HG03060 (cell line): ENCODE measurements around the gene CFAP74.

Source experiments
- ATAC-seq: cut with Tn5 transposase; IDR thresholded peaks from one replicate; pipeline ENCODE4 v1.9.1; 2021; ENCODE audit warnings: low read depth, moderate number of reproducible peaks; ENCODE audit not compliant: unreplicated experiment

Gene CFAP74

DNA sequence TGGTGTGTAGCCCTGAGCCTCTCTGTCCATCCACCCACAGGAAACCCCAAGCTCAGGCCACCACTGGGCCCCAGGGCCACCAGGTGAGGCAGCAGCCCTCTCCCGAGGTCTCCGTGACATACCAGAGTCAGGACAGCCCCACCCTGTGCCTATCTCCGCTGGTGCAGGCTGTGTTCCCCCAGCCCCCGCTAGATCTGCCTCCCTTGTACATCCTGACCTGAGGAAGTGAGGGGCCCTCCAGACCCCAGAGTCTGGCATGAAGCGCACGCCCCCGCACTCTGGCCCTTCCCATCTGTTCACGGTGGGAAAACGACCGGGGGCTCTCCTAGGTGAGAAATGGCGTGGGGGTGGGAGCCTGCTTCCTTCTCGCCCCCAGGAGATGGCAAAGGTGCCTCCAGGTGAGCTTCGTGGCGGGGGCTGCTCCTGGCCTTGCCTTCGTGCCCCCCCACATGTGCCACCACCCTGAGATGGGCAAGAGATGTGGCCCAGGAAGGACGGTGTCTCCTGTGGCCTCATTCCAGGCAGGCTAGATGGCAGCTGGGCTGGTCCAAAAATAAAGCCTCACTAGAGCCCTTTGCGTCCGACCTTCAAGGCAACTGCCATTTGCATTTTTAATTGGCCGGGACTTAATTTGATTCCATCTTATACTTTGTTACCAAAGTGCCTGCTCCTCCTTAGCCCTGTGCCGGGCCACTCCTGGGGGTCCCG, 18.6 kb upstream of the CFAP74 start:
- ATAC-seq: no peak

DNA sequence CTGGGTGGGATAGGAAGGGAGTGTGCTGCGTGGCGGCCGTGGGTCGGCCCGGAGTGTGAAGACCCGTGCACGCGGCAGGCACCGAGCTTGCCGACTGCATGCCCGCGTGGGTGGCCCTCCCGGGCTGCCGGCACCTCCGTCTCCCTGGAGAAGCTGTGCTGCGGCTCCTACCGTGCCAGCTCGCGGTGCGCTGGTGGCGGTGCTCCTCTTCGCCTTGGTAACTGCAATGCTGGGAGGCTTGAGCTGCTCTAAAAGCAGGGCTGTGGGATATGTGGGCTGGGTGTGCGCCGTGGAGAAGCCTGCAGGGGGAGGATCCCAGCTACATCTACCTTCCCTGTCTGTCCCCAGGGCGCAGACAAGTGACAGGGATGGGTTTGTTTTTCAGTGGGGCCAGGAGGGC, 18.0 kb upstream of the CFAP74 start:
- no peak for ATAC-seq

DNA sequence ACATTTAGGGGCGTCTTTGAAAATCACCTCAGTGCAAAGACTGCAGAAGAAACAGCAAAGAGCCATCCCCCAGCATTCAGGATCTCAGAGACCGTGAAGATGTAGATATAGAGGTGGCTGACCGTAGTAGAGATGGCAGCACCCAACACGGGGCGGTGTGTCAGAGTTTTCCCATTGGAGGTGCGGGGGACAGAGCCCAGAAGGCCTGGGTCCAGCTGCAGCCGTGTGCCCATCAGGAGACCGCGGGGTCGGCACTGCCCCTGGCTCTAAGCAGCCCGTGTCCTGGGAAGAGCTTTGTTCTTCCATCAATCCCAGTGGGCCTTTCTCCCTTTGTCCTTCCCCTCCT, 16.7 kb upstream of the CFAP74 start:
- ATAC-seq: no peak

DNA sequence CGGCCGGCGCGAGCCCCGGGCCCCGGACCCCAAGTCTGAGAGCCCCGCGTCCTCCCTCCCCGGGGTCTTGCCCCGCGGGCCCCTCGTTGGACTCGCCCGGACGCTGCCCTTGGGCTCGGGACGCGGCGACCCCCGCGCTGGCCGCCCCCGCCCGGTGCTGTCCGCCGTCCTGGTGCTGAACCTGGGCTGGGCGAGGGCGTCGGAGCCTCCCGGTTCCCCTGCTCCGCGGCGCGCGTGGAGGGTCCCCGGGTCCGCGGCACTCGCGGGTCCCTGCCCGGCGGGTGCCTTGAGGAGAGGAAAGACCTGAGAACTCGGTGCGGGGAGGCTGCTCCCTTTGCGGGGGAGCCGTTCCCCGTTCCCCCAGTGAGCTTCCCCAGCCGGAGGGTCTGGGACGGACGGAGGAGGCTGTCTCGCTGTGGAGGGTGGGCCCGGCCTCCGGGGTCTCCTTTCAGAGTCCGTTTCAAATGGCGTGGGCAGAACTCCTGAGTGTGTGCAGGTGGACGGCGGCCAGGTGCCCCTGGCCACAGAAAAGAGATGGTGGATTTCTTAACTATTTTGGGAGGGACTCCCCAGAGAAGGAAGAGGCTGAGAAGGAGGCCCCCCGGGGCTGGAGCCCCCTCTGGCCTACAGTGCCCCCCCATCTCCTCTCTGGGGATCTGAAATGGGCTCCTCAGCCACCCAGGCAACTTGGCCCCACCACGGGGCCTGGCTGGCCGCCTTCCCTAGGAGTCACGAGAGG, 16.2 kb upstream of the CFAP74 start:
- ATAC-seq: no peak

DNA sequence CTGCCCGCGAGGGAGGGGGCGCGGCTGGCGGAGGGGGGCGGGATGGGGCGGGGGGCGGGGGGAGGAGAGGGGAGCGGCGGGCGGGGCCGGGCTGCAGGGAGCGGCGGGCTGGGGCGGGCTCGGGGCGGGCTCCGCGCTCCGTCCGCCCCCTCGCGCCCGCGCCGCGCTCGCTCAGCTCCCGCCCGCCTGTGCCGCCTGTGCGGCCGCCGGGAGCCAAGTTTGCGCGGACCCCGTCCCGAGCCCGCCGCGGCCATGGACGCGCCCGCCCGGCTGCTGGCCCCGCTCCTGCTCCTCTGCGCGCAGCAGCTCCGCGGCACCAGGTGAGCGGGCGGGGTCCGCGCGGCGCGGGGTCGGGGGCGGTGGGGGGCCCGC, 15.6 kb upstream of the CFAP74 start, which contains the start of gene GABRD:
TSS of gene GABRD (plus strand) at position 174 of the 372 bp plus-strand sequence. CDS start at position 253, 79 bp downstream.
- no peak for ATAC-seq

DNA sequence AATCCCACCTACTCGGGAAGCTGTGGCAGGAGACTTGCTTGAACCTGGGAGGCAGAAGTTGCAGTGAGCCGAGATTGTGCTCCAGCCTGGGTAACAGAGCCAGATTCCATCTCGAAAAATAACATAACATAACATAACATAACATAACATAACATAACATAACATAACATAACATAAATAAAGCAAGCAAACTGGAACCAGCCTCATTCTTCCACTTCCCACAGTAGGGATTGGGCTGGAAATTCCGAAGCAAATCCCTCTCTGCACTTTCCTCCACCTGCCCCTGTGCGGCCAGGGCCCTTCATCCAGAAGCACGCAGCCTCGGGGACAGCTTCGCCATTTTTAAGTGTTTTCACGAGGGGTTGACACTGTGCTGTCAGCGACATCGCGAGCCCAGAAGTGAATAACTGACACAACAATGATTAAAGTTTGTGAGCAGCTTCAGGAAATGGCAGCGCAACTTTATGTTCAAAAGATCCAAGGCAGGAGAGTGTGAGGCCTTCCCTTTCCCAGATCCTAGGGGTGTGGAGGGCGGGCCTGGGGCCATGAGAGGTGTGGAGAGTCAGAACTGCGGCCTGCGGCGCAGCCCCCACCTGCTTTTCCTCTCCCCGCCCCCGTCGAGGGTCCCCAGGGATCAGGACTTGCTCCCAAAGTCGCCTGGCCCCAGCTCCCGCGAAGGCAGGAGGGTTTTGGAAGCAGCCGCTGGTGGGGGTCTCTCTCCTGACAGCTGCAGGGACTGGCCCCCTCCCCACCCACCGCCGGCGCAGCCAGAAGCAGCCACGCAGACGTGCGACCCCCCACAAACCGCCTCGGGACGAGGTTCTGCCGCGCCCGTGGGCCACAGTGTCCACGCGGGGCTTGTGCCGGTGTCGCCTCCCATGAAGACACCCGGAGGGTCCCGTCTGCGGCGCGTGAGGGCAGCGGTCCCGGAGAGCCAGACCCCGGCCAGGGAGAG, 14.9 kb upstream of the CFAP74 start:
- ATAC-seq: no peak

DNA sequence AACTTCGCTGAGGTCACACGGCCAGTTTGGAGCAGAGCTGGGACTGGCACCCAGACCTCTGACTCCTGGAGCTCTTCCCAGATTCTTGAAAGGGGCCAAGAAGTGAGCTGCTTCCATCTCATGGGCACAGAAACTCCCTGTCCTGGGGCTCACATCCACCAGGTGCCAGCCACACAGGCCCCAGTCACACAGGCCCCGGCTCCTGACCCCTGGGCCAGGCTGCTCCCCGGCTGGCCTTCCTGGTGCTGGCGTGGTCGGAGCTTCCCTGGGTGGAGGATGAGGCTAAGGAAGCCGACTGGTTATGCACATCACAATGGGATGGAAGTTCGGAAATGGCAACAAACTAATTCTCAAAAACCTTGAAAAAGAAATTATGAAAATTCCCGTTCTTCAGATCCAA, 12.5 kb upstream of the CFAP74 start:
- no peak for ATAC-seq

DNA sequence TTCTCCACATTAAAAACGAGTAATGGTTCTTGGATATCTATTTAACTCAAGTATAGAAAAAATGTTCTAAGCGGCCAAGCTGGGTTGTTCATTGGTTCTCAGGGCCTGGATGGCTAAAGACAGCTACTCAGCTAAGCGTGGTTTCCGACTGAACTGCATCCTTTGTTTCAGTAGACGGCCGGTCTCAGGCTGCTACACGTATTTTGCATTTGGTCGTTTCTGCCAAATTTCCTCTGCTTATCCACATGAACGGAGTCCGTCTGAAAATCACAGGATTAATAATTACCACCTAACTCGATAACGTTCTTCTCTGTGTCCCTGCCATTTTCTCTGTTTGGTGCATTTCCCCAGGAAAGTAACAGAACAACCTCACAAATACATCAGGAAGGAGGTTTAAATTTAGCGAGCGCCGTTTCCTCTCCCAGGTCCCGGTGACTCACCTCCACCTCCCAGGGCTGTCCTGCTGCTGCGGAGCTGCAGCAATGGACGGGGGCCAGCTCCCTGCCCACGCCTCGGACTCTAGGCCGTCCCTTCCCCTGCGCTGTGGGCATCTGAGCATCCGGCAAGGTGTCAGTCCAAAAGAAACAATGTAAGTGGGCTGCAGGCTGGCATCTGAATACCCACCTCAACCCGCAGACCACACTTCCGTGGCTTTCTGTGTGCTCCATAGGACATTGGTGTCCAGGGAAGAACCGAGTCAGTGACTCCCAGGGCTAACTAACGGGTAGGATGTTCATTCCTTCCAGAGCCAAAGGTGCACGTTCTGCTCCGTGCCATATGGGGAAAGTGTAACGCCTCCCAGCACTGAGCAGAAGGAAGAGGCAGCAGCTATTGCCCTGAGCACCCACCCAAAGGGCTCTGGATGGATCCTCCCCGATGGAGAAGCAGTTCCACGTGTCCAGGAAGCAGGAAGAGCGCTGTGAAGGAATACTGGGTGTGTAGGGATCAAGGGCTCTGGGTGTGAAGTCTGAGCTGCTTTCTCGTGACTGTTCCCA, 11.5 kb upstream of the CFAP74 start:
- ATAC-seq: no peak

DNA sequence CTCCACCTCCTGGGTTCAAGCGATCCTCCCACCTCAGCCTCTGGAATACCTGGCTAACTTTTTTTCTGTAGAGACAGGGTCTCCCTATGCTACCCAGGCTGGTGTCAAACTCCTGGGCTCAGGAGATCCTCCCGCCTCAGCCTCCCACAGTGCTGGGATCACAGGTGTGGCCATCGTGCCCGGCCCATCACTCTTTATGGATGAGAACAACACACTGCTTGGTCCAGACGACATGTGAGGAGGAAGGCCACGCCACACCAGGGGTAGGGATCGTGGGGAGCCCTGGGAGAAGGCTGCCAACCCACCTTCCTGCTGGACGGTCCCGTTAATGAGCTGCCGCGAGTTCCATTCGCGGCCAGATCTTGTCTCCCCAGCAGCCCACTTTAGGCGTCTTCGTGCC, 10.6 kb upstream of the CFAP74 start:
- ATAC-seq: no peak

DNA sequence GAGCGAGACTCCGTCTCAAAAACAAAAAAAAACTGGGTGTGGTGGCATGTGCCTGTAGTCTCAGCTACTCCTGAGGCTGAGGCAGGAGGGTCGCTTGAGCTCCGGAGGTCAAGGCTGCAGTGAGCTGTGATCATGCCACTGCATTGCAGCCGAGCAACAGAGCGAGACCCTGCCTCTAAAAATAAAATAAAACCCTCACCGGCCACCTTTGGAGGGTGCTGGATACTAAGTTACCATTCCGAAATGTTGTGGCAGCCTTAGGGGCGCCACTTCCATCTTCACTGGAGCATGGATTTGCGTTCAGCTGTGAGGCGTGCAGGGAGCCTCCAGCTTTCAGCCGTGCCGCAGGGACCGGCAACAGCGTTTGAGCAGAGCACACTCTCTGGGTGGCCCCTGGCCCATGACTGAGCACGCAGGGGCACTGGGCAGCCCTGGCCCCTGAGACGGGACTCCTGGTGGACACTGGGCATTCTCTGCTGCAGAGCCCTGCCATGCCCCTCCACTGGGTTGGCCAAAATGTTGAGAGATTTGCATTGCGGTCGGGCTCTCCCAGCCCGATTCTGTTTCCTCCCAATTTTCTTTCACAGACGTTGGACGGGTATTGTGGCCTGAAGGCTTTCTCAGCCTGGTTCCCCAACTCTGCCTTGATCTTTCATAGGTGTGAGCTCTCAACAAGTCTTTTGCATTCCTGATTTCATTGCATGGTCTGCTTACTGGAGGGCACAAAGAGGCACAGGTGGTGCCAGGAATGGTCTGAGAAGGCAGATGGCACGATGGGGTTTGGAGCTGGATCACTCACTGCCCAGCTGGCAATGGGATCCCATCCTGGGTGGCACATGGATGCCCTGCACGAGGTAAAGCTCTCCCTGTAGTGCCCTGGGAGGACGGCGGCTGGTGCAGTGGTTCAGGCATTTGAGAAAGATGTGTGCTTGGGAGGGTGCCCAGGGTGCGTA, 5.8 kb upstream of the CFAP74 start:
- ATAC-seq: no peak

DNA sequence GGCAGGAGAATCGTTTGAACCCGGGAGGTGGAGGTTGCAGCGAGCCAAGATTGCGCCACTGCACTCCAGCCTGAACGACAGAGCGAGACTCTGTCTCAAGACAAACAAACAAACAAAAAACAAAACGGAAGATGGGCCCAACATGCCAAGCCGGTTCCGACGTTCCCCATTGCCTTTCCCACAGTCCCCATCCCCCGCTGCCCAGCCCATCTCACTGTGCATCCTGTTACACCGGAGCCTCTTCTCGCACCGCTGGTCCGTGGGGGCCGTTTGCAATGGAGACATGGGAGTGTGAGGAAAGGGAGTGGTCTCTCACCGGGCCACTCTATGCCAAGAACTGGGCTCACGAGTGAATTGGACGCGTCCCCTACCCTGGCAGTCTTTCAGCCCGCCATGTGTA, 1.3 kb upstream of the CFAP74 start:
- no peak for ATAC-seq

DNA sequence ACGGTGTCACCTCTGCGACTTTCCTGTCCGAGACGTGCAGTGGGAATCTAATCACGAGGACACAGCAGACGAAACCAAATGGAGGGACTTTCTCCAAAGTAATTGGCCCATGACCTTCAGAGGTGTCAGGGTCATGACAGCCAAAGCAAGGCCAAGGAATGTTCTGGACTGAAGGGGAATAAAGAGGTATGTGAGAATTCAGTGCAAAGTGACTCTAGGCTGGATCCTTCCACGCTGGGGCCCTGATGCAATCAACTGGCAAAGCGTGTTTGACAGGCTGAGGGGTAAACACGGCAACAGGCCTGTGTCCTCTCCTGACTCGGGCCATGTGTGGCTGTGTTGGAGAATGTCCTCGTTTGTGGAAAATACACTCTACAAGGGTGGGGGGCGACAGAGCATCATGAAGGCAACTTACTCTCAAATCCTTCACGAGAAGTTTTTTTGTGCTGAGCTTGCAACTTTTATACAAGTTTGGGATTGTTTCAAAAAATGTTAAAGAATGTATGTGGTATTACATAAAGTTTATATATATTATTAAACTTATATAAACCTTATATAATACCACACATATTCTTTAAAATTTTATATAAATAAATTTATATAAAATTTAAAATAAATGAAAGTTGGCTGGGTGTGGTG, 1.7 kb downstream of the CFAP74 start:
- ATAC-seq: no peak

DNA sequence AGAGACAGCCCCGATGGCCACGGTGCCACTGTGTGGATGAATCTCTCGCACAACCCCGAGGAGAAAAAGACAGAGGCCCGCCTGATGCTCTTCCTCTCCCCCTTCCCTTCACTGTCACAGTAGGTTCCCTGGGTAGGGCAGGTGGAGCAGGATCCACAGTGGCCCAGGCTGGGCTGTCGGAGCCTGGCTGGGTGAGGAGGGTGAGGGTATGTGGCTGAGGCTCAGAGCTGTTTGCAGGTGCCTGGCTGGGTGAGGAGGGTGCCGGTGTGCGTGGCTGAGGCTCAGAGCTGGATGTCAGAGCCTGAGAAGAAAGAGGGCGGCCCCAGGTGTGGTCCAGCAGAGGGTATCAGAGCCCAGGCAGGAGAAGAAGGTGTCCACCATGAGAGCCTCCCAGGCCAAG, 2.7 kb downstream of the CFAP74 start:
- ATAC-seq: no peak

DNA sequence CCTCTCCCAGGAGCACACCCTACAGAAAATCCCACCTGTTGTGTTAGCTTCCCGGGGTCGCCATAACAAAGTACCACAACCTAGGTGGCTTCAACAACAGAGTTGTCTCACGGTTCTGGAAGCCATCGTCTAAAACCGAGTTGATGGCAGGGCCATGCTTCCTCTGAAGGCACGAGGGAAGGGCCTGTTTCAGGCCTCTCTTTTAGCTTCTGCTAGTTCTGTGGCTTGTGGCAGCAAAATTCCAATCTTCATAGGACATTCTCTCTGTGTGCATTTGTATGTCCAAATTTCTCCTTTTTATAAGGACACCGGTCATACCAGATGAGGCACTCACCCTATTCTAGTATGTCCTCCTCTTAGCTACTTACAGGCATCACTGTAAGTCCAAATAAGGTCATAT, 3.2 kb downstream of the CFAP74 start:
- ATAC-seq: no peak

DNA sequence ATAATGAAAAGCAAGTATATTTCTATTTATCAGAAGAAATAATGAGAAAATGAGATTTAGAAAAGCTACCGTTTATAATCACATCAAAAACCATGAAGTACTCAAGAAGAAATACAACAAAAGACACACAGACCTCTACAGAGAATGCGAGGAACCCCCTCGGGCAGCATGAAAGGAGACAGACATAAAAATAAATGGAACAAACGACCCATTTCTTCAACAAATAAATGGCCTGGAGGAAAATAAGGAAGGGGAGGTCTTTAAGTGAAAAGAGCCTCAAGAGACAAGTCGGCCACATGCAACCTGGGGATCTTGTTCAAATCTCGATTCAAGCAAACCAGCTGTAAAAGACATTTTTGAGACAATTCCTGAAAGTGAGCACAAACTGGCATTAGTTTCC, 6.0 kb downstream of the CFAP74 start:
- no peak for ATAC-seq

DNA sequence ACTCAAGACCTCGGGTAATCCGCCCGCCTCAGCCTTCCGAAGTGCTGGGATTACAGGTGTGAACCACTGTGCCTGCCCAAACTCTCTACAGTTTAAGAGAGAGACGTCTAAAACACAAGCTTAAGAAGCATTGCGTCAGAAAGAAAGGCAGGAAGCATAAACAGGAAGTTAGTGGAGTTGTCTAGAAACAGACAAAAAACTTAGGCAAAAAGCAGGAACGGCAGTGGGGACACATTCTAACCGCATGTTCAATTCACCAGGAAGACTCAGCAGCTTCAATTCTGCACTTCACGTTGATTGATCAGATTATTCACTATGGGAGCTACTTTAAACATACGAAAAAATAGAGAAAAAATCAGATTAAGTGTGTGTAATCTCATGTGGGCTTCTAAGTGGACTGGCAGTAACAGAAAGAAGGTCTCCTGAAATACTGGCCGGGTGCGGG, 7.4 kb downstream of the CFAP74 start:
- ATAC-seq: no peak

DNA sequence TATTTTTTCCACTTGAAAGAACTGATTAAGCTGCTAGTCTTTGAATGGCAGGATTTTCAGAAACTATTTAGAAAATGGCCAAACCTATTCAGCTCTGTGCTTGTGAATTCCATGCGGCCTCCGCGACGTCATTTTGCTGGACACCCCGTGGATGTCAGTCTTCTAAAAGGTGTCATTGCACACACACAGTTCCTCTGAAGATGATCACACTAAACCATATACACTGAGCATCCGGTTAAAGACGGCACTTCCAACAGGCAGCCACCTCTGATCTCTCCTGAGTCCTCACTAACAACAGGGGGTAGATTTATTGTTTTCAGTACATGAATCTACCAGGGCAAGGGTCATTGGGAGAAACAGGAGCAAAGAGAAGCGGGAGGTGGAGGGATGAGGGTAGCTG, 9.1 kb downstream of the CFAP74 start:
- no peak for ATAC-seq

DNA sequence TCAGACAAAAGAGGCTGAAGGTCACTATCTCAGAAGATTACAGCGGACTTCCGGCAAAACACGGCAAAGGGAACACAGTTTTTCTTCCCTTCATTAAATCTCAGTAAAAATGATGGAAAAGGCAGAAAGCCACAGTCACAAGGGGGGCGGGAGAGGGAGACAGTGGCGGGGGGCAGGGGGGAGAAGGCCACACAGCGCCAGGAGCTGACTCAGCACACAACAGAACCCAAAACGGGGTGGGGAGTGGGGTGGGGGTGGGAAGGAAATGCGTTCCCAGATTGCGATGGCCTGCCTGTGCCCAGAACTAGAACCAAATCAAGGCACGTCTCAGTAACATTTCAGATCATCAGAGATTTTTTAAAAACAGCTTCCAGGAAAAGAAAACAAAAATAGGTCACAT, 13.4 kb downstream of the CFAP74 start:
- no peak for ATAC-seq
